GM12864 (cell line): ENCODE measurements around the gene ALPP.
"Not testable (repeated sequence)": the region's sequence is repeated elsewhere in the genome, so short reads cannot be mapped to it uniquely, and the experiment has no call there.

Experiments
- DNase-seq: peaks from one replicate; pipeline ENCODE4 v3.0.0-alpha.2; 2011; ENCODE audit warnings: low read depth
- H3K4me3 ChIP-seq: 2 replicates; pipeline ENCODE4 v1.5.1; 2011; ENCODE audit warnings: mild to moderate bottlenecking, low read depth, low read length, control low read depth
- TF ChIP-seq, protein P1 (sequence below): IDR thresholded peaks from 2 replicates; pipeline ENCODE4 v1.5.1; 2011; ENCODE audit warnings: low read depth, mild to moderate bottlenecking, moderate library complexity, low read length, control low read depth, inconsistent platforms; ENCODE audit errors: missing control alignments

The ALPP gene

DNA sequence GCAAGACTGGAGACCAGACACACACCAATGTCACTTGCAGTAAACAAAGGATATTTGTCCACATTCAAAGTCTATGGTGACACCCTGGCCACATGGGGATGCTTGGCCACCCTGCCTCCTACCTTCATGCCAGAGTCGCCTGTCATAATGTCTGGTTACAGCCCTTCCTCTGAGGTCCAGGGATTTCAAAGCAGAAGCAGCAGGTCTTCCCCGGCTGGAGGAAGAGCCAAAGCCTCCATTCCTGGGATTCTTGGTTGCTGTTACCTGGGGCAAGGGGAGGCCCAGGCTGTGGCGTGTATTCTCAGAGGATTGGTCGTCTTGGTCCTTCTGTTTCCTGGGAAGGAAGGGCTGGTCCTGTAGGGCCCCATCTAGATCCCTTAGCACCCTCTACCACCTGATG, 2.3 kb upstream of the ALPP start:
- TF ChIP-seq, protein P1, sequence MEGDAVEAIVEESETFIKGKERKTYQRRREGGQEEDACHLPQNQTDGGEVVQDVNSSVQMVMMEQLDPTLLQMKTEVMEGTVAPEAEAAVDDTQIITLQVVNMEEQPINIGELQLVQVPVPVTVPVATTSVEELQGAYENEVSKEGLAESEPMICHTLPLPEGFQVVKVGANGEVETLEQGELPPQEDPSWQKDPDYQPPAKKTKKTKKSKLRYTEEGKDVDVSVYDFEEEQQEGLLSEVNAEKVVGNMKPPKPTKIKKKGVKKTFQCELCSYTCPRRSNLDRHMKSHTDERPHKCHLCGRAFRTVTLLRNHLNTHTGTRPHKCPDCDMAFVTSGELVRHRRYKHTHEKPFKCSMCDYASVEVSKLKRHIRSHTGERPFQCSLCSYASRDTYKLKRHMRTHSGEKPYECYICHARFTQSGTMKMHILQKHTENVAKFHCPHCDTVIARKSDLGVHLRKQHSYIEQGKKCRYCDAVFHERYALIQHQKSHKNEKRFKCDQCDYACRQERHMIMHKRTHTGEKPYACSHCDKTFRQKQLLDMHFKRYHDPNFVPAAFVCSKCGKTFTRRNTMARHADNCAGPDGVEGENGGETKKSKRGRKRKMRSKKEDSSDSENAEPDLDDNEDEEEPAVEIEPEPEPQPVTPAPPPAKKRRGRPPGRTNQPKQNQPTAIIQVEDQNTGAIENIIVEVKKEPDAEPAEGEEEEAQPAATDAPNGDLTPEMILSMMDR: no peak

DNA sequence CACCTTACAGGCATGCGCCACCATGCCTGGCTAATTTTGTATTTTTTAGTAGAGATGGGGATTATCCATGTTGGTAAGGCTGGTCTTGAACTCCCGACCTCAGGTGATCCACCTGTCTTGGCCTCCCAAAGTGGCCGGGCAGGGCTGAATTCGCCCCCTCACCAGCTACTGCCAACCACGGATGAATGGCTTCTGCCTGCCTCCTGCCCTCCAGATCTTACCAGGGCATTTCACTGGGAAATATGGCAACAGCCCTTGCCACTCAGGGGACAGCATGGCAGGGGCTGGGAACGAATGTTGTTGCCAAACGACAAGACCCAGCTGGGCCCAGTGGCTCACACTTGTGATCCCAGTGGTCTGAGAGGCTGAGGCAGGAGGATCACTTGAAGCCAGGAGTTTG, 1.8 kb upstream of the ALPP start:
- TF ChIP-seq, protein P1: no peak
- no peak overlapping the region for H3K4me3 ChIP-seq
- DNase-seq: no peak

More for the DNA sequence above, 2.3 kb upstream of the ALPP start:
- H3K4me3 ChIP-seq: no peak overlapping the region
- no peak for DNase-seq

DNA sequence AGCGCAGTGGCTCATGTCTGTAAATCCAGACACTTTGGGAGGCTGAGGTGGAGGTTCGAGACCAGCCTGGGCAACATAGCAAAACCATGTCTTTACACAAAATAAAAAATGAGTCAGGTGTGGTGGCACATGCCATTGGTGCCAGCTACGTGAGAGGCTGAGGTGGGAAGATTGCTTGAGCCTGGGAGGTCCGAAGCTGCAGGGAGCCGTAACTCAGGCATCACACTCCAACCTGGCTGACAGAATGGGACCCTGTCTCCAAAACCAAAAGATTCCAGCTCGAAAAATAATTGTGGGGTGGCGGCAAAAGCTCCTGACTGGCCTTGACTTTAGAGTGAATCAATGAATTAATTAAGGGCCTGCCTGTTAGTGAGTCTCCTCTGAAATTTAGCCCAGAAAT, 1.2 kb upstream of the ALPP start:
- no peak overlapping the region for H3K4me3 ChIP-seq
- TF ChIP-seq, protein P1: no peak
- no peak for DNase-seq

DNA sequence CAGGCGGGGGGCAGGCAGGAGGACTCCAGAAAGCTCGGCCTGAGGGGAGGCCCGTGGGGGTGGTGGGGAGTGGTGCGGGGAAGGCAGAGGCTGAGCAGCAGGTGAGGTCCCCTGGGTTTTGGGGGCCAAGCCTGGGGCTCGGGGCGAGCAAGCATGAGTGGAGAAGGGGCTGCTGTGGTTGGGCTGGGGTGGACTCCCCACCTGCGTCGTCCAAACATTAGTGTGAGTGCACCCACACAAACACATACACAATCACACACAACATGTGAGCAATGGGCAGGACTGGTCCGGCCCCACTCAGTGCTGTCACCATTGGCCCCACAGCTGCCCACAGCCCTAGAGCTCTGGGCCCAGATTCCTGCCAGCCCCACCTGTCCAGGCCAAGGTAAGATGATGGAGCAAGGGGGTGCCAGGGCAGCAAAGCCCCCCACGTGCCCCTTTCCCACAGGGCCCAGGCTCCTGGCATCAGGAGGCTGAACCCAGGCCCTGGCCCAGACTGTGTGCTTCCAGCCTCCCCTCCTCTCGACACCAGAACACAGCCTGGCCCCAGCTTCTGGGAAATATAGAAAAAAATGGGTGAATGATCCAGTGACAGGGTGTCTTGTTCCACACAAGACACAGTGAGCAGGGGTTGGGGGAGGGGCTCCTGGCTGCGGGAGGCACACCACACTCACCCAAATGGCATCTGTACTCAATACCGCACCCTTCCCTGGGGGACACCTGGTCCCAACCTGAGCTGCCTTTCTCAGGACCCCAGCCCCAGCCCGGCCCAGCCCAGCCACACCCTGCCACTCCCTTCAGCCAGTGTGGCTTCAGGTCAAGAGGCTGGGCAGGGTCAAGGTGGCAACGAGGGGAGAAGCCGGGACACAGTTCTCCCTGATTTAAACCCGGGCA, 463 bp upstream of the ALPP start:
- TF ChIP-seq, protein P1: no peak
- no peak overlapping the region for H3K4me3 ChIP-seq
- no peak for DNase-seq

DNA sequence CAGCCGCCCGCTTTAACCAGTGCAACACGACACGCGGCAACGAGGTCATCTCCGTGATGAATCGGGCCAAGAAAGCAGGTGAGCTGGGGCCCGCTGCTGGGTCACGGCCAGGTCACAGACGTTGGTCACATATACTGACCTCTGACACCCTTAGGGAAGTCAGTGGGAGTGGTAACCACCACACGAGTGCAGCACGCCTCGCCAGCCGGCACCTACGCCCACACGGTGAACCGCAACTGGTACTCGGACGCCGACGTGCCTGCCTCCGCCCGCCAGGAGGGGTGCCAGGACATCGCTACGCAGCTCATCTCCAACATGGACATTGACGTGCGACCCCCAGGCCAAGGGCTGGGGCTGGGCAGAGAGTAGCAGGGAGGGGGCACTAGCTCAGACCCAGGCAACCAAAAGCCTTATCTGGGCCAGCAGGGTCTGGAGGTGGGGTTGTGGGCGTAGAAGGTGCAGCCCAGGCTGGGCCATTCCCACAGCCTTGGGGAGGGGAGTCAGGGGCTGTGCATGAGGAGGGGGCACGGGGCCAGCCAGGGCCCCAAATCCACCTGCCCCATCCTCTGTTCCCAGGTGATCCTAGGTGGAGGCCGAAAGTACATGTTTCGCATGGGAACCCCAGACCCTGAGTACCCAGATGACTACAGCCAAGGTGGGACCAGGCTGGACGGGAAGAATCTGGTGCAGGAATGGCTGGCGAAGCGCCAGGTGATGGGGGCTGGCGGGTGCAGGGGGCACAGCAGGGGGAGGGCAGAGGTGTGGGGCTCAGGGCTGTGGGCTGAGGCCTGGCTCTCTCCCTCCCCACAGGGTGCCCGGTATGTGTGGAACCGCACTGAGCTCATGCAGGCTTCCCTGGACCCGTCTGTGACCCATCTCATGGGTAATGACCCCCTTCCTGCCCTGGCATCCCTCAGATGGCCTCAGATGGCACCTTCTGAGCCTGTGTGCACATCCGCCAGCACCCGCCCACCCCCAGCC, 1.3 kb downstream of the ALPP start:
- H3K4me3 ChIP-seq, DNase-seq: not testable (repeated sequence)

DNA sequence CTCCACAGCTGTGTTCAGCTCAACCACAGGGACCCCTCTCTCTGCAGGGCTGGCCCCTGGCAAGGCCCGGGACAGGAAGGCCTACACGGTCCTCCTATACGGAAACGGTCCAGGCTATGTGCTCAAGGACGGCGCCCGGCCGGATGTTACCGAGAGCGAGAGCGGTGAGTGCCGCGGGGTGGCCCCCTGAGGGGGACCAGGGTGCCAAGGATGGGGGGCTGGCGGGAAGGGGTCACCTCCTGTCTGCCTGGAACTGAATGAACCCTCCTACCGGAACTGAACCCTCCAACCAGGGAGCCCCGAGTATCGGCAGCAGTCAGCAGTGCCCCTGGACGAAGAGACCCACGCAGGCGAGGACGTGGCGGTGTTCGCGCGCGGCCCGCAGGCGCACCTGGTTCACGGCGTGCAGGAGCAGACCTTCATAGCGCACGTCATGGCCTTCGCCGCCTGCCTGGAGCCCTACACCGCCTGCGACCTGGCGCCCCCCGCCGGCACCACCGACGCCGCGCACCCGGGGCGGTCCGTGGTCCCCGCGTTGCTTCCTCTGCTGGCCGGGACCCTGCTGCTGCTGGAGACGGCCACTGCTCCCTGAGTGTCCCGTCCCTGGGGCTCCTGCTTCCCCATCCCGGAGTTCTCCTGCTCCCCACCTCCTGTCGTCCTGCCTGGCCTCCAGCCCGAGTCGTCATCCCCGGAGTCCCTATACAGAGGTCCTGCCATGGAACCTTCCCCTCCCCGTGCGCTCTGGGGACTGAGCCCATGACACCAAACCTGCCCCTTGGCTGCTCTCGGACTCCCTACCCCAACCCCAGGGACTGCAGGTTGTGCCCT, 2.9 kb downstream of the ALPP start:
- not testable (repeated sequence) for DNase-seq, H3K4me3 ChIP-seq

DNA sequence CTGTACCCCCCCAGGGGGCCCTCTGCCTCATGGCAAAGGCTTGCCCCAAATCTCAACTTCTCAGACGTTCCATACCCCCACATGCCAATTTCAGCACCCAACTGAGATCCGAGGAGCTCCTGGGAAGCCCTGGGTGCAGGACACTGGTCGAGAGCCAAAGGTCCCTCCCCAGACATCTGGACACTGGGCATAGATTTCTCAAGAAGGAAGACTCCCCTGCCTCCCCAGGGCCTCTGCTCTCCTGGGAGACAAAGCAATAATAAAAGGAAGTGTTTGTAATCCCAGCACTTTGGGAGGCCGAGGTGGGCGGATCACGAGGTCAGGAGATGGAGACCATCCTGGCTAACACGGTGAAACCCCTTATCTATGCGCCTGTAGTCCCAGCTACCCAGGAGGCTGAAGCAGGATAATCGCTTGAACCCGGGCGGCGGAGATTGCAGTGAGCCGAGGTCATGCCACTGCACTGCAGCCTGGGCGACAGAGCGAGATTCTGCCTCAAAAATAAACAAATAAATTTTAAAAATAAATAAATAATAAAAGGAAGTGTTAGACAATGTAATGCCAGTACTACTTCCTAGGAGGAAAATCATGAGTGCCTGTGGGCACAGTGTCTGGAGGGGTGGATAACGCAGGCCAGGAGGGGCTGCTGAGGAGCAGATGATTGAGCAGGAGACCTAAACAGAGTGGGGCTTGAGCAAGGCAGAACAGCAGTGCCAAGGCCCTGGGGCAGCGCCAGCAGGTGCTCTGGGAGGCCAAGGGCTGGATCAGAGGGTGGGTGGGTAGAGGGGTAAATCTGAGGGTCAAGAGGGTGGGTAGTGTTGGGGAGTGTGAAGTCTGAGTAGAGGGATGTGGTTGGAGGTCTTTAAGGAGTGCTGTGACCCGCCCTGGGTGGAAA, 4.0 kb downstream of the ALPP start:
- TF ChIP-seq, protein P1: no peak

More for the DNA sequence above, 4.0 kb downstream of the ALPP start:
- no peak for DNase-seq
- H3K4me3 ChIP-seq: no peak overlapping the region
